K562 (cell line): ENCODE data around the gene EIF1. TPM values are rescaled to one million over a fixed set of nuclear protein-coding genes. Genes with fewer than 3 reads are reported as not detected.

Source experiments
- ARHGAP35 ChIP-seq: fragments of 450-650 bp; IDR thresholded peaks from 2 replicates; pipeline ENCODE4 v1.6.1; 2018; ENCODE audit not compliant: partially characterized antibody
- CEBPG ChIP-seq, 3 experiments: fragments of 200-800 bp in 1 of 3; sonication (Bioruptor generic) in 1 of 3; sonication (generic) in 1 of 3; formaldehyde crosslinking in 1 of 3; IDR thresholded peaks in 2 of 3; conservative IDR thresholded peaks in 1 of 3; 2 replicates each; pipeline versions ENCODE4 v1.6.1 to v1.8.0; 2016 to 2022; ENCODE audit warnings: missing compliant biosample characterization in 2 of 3, missing genetic modification characterization in 2 of 3, mild to moderate bottlenecking in 1 of 3, missing genetic modification reagents in 1 of 3
- ESRRA ChIP-seq: fragments of 450-650 bp; IDR thresholded peaks from 2 replicates; pipeline ENCODE4 v1.6.1; 2014; ENCODE audit warnings: low read depth, mild to moderate bottlenecking, moderate library complexity, borderline replicate concordance
- ETV5 ChIP-seq: sonication (generic); formaldehyde crosslinking; IDR thresholded peaks from 2 replicates; pipeline ENCODE4 v1.4.0; 2020; ENCODE audit warnings: low read depth, mild to moderate bottlenecking, missing genetic modification reagents
- GTF2E2 ChIP-seq: fragments of 200-800 bp; sonication (Bioruptor generic); IDR thresholded peaks from 2 replicates; pipeline ENCODE4 v1.6.1; 2016; ENCODE audit warnings: missing genetic modification characterization, missing compliant biosample characterization
- HINFP ChIP-seq: fragments of 450-650 bp; conservative IDR thresholded peaks from 2 replicates; pipeline ENCODE4 v1.6.1; 2016; ENCODE audit warnings: missing genetic modification characterization, low read depth, mild to moderate bottlenecking, control low read depth, missing compliant biosample characterization
- MCM7 ChIP-seq, 2 experiments: fragments of 450-650 bp; IDR thresholded peaks; 2 replicates each; pipeline ENCODE4 v1.6.1; 2016 to 2018
- NUFIP1 ChIP-seq: fragments of 450-650 bp; IDR thresholded peaks from 2 replicates; pipeline ENCODE4 v1.6.1; 2018; ENCODE audit not compliant: partially characterized antibody
- RB1 ChIP-seq: fragments of 450-650 bp; IDR thresholded peaks from 2 replicates; pipeline ENCODE4 v1.6.1; 2017; ENCODE audit warnings: low read depth, mild to moderate bottlenecking
- RFX1 ChIP-seq: fragments of 450-650 bp; IDR thresholded peaks from 2 replicates; pipeline ENCODE4 v1.6.1; 2016; ENCODE audit warnings: mild to moderate bottlenecking, moderate library complexity
- SMARCE1 ChIP-seq: fragments of 450-650 bp; IDR thresholded peaks from 2 replicates; pipeline ENCODE4 v1.7.1; 2016; ENCODE audit warnings: mild to moderate bottlenecking
- SP1 ChIP-seq: sonication (generic); formaldehyde crosslinking; IDR thresholded peaks from 2 replicates; pipeline ENCODE4 v1.8.1; 2022; ENCODE audit warnings: mild to moderate bottlenecking, missing genetic modification reagents
- TBL1XR1 ChIP-seq, 2 experiments: IDR thresholded peaks; 2 replicates each; pipeline ENCODE4 v1.6.1; 2012; ENCODE audit warnings: improper control_type of control experiment in 2 of 2, low read length in 2 of 2, mild to moderate bottlenecking in 1 of 2
- ZNF316 ChIP-seq: fragments of 450-650 bp; IDR thresholded peaks from 2 replicates; pipeline ENCODE4 v1.6.1; 2016
- ZNF507 ChIP-seq: conservative IDR thresholded peaks from 2 replicates; pipeline ENCODE4 v1.6.1; 2017; ENCODE audit warnings: missing genetic modification characterization, missing compliant biosample characterization
- ZNF740 ChIP-seq, 3 experiments: fragments of 200-800 bp in 1 of 3; sonication (Bioruptor generic) in 1 of 3; sonication (generic) in 1 of 3; formaldehyde crosslinking in 1 of 3; IDR thresholded peaks; 2 replicates each; pipeline versions ENCODE4 v1.6.1 to v1.8.0; 2016 to 2022; ENCODE audit warnings: mild to moderate bottlenecking in 2 of 3, missing compliant biosample characterization in 2 of 3, missing genetic modification characterization in 2 of 3, missing genetic modification reagents in 1 of 3
- polyA plus RNA-seq, 8 experiments: library from polyadenylated mRNA; depleted of rRNA in 4 of 8; stranded (reverse) in 5 of 8; unstranded in 3 of 8; fragments of >200 nt; fragmentation: Nextera tagmentation in 2 of 8; fragmentation: Illumina TruSeq in 1 of 8; extraction: Ambion mirVana in 2 of 8; extraction: Trizol in 1 of 8; gene quantifications; 2 replicates each; pipeline versions ENCODE4 v1.2.1 to v1.2.3, GENCODE V29; 2011 to 2014; ENCODE audit warnings: inconsistent platforms in 1 of 8, missing spikeins in 1 of 8
- total RNA-seq, 7 experiments: library from RNA; depleted of rRNA in 6 of 7; stranded (reverse); fragments of >200 nt in 6 of 7; fragmentation: Illumina TruSeq in 2 of 7; extraction: Trizol in 2 of 7; gene quantifications; 2 replicates each; pipeline versions ENCODE4 v1.2.1 to v1.2.3, GENCODE V29; 2011 to 2021; ENCODE audit warnings: low replicate concordance in 1 of 7
- TF ChIP-seq, protein P1 (sequence below), 2 experiments: fragments of 450-650 bp in 1 of 2; sonication (generic) in 1 of 2; formaldehyde crosslinking in 1 of 2; IDR thresholded peaks in 1 of 2; conservative IDR thresholded peaks in 1 of 2; 2 replicates each; pipeline versions ENCODE4 v1.6.1 to v1.8.1; 2016 to 2023; ENCODE audit warnings: mild to moderate bottlenecking in 2 of 2, moderate library complexity in 2 of 2, inconsistent platforms in 1 of 2, missing genetic modification reagents in 1 of 2
- TF ChIP-seq, protein P2 (sequence below), 3 experiments: fragments of 200-800 bp in 1 of 3; fragments of 250-450 bp in 1 of 3; fragments of 450-650 bp in 1 of 3; sonication (Bioruptor Pico) in 1 of 3; sonication (Bioruptor generic) in 1 of 3; formaldehyde crosslinking in 1 of 3; IDR thresholded peaks; 2 replicates each; pipeline versions ENCODE4 v1.6.1 to v1.8.0; 2016 to 2022; ENCODE audit warnings: mild to moderate bottlenecking in 2 of 3, missing genetic modification characterization in 2 of 3, missing compliant biosample characterization in 1 of 3, moderate library complexity in 1 of 3
- TF ChIP-seq, protein P3 (sequence below): fragments of 450-650 bp; formaldehyde crosslinking; IDR thresholded peaks from 2 replicates; pipeline ENCODE4 v1.4.0; 2022; ENCODE audit warnings: mild to moderate bottlenecking, moderate library complexity

EIF1 gene
- total and polyA plus RNA-seq, 9 of the 15 experiments (the other 6 are each of a cell fraction or from before 2014, with no cell fraction given) = 67.0 to 1,204 (median 320) TPM

DNA sequence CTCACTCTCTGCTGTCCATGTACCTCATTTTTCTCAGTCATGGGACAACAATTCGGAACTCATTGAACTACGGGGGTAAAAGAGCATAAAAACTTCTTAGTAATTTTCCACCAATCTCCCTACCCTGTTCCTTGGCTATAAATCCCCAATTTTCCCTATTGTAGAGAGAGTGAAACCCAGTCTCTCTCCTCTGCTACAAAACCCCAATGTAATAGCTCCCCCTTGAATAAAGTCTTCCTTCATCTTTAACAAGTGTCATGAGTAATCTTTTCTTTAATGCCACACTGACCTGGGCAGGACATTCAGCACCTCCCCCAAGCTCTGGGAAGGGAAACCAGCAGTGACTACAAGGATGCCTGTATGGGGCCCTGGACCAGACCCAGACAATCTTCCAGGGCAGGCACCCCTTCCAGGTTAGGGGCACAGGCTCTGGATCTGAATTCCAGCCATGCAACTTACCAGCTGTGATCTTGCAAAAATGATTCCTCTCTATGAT is 10.2 kb upstream of the EIF1 start (continued):
- TF ChIP-seq HINFP (tag) (no peak), RFX1 (peak; percentile 51), NUFIP1 (peak; percentile 71), ETV5 (CRISPR knock-in tag) (no peak), SP1 (CRISPR knock-in tag) (peak; percentile 44; the same call in 1 of the 2 replicates), ARHGAP35 (peak; percentile 96), CEBPG (CRISPR knock-in tag; IDR thresholded peaks at IDR 0.05) (no peak), CEBPG (tag; conservative IDR thresholded peaks at IDR 0.05 in 1 of 2, IDR thresholded peaks at IDR 0.05 in 1 of 2) (0 out of 4 replicates have a peak, but pooled peaks of 1 of the 2 experiments have one; percentile 11), GTF2E2 (tag) (peak; percentile 100), SMARCE1 (no peak), ZNF507 (tag) (no peak), MCM7 (IDR thresholded peaks at IDR 0.05) (no peak), RB1 (0 out of 2 replicates have a peak, but pooled peaks have one; percentile 10), ESRRA (no peak), ZNF316 (peak; percentile 95), ZNF740 (CRISPR knock-in tag; IDR thresholded peaks at IDR 0.05) (no peak), ZNF740 (tag; IDR thresholded peaks at IDR 0.05) (no peak), TBL1XR1 (IDR thresholded peaks at IDR 0.05; ENCODE audit: low read length in 2 of 2) (peak in 1 of 2 experiments; percentile 93)
- TF ChIP-seq, protein P1, sequence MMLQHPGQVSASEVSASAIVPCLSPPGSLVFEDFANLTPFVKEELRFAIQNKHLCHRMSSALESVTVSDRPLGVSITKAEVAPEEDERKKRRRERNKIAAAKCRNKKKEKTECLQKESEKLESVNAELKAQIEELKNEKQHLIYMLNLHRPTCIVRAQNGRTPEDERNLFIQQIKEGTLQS (IDR thresholded peaks at IDR 0.05) = no peak
- TF ChIP-seq, protein P1 (CRISPR knock-in tag; conservative IDR thresholded peaks at IDR 0.05) = peak; percentile 77
- TF ChIP-seq, protein P2, sequence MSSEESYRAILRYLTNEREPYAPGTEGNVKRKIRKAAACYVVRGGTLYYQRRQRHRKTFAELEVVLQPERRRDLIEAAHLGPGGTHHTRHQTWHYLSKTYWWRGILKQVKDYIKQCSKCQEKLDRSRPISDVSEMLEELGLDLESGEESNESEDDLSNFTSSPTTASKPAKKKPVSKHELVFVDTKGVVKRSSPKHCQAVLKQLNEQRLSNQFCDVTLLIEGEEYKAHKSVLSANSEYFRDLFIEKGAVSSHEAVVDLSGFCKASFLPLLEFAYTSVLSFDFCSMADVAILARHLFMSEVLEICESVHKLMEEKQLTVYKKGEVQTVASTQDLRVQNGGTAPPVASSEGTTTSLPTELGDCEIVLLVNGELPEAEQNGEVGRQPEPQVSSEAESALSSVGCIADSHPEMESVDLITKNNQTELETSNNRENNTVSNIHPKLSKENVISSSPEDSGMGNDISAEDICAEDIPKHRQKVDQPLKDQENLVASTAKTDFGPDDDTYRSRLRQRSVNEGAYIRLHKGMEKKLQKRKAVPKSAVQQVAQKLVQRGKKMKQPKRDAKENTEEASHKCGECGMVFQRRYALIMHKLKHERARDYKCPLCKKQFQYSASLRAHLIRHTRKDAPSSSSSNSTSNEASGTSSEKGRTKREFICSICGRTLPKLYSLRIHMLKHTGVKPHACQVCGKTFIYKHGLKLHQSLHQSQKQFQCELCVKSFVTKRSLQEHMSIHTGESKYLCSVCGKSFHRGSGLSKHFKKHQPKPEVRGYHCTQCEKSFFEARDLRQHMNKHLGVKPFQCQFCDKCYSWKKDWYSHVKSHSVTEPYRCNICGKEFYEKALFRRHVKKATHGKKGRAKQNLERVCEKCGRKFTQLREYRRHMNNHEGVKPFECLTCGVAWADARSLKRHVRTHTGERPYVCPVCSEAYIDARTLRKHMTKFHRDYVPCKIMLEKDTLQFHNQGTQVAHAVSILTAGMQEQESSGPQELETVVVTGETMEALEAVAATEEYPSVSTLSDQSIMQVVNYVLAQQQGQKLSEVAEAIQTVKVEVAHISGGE (CRISPR knock-in tag; IDR thresholded peaks at IDR 0.05) = no peak
- TF ChIP-seq, protein P3, sequence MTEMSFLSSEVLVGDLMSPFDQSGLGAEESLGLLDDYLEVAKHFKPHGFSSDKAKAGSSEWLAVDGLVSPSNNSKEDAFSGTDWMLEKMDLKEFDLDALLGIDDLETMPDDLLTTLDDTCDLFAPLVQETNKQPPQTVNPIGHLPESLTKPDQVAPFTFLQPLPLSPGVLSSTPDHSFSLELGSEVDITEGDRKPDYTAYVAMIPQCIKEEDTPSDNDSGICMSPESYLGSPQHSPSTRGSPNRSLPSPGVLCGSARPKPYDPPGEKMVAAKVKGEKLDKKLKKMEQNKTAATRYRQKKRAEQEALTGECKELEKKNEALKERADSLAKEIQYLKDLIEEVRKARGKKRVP (CRISPR knock-in tag) = peak; percentile 93
